Stimulated activated naive CD8-positive, alpha-beta T cell treated with anti-CD3 and anti-CD28 coated beads, Interleukin-15, Interleukin-2, amounts not matched to agents 100 ng/mL and 50 ng/mL, for 24 hours (primary cell): ENCODE results near the gene ASF1B.
A peak's percentile ranks its signal among the peaks of the same experiment; 100 is the strongest.

Source experiments
- H3K27ac Mint-ChIP-seq: one replicate; pipeline ENCODE4 v1.8.0; 2021; ENCODE audit warnings: mild to moderate bottlenecking, mixed read lengths
- H3K27me3 Mint-ChIP-seq: one replicate; pipeline ENCODE4 v1.8.0; 2021; ENCODE audit warnings: mixed read lengths
- H3K36me3 Mint-ChIP-seq: one replicate; pipeline ENCODE4 v1.8.0; 2021; ENCODE audit warnings: low read depth, mixed read lengths
- H3K4me1 Mint-ChIP-seq: one replicate; pipeline ENCODE4 v1.8.0; 2021; ENCODE audit warnings: low read depth, mixed read lengths
- H3K4me3 Mint-ChIP-seq: one replicate; pipeline ENCODE4 v1.8.0; 2021; ENCODE audit warnings: mild to moderate bottlenecking, mixed read lengths
- H3K9me3 Mint-ChIP-seq: one replicate; pipeline ENCODE4 v1.8.0; 2021; ENCODE audit warnings: mixed read lengths

The ASF1B gene

GRCh38 chr19:14127929-14128509, 8.4 kb downstream of the ASF1B start:
- Mint-ChIP-seq H3K36me3 (peaks cover 38% of the 10 kb centered on the region), H3K4me1 (no peaks in the 10 kb centered on the region), H3K27me3 (no peaks in the 10 kb centered on the region), H3K4me3 (no peak overlapping the region), H3K27ac (no peak overlapping the region), H3K9me3 (no peaks in the 10 kb centered on the region)

GRCh38 chr19:14127176-14127575, 9.2 kb downstream of the ASF1B start:
- no peak overlapping the region for H3K27ac Mint-ChIP-seq
- peaks cover 45% of the 10 kb centered on the region for H3K36me3 Mint-ChIP-seq
- H3K4me3 Mint-ChIP-seq, result no peak overlapping the region
- H3K4me1 Mint-ChIP-seq, result no peaks in the 10 kb centered on the region
- H3K9me3 Mint-ChIP-seq, result no peaks in the 10 kb centered on the region
- no peaks in the 10 kb centered on the region for H3K27me3 Mint-ChIP-seq

- Mint-ChIP-seq H3K4me1 (peaks cover 10% of the 10 kb centered on the region), H3K27me3 (no peaks in the 10 kb centered on the region), H3K9me3 (no peaks in the 10 kb centered on the region), H3K27ac (no peak overlapping the region), H3K36me3 (peaks cover 40% of the 10 kb centered on the region), H3K4me3 (no peak overlapping the region)
These were observed 13.5 kb downstream of the ASF1B start for GRCh38 chr19:14122924-14123323.

GRCh38 chr19:14120497-14120780, 15.9 kb downstream of the ASF1B start:
- Mint-ChIP-seq H3K9me3 (no peaks in the 10 kb centered on the region), H3K4me3 (no peak overlapping the region), H3K27ac (no peak overlapping the region), H3K27me3 (no peaks in the 10 kb centered on the region), H3K4me1 (peaks cover 26% of the 10 kb centered on the region), H3K36me3 (peaks cover 28% of the 10 kb centered on the region)

- peaks cover 24% of the 10 kb centered on the region for H3K36me3 Mint-ChIP-seq
- H3K27me3 Mint-ChIP-seq, result no peaks in the 10 kb centered on the region
- H3K27ac Mint-ChIP-seq, result no peak overlapping the region
- no peaks in the 10 kb centered on the region for H3K9me3 Mint-ChIP-seq
- peaks cover 32% of the 10 kb centered on the region for H3K4me1 Mint-ChIP-seq
- no peak overlapping the region for H3K4me3 Mint-ChIP-seq
These were observed 16.5 kb downstream of the ASF1B start for GRCh38 chr19:14119644-14120496.

- Mint-ChIP-seq H3K4me3 (peak overlapping the region; percentile 87), H3K9me3 (no peaks in the 10 kb centered on the region), H3K4me1 (peaks cover 38% of the 10 kb centered on the region)
These were observed 17.2 kb downstream of the ASF1B start for GRCh38 chr19:14119146-14119545.

GRCh38 chr19:14118165-14119051, 18.0 kb downstream of the ASF1B start:
- H3K9me3 Mint-ChIP-seq, result no peaks in the 10 kb centered on the region
- peak overlapping the region; percentile 87 for H3K4me3 Mint-ChIP-seq
- H3K27me3 Mint-ChIP-seq, result no peaks in the 10 kb centered on the region
- peaks cover 15% of the 10 kb centered on the region for H3K36me3 Mint-ChIP-seq
- peaks cover 38% of the 10 kb centered on the region for H3K4me1 Mint-ChIP-seq
- H3K27ac Mint-ChIP-seq, result peak overlapping the region; percentile 63

More at GRCh38 chr19:14119146-14119545, 17.2 kb downstream of the ASF1B start:
- Mint-ChIP-seq H3K27ac (peak overlapping the region; percentile 63), H3K36me3 (peaks cover 18% of the 10 kb centered on the region), H3K27me3 (no peaks in the 10 kb centered on the region)

- peaks cover 42% of the 10 kb centered on the region for H3K4me1 Mint-ChIP-seq
- H3K36me3 Mint-ChIP-seq, result peaks cover 10% of the 10 kb centered on the region
- peak within 1 kb of the TSS; percentile 87 for H3K4me3 Mint-ChIP-seq
- H3K9me3 Mint-ChIP-seq, result no peaks in the 10 kb centered on the region
- H3K27ac Mint-ChIP-seq, result peak within 1 kb of the TSS; percentile 68
- H3K27me3 Mint-ChIP-seq, result no peaks in the 10 kb centered on the region
These were observed 18.7 kb downstream of the ASF1B start, which contains the start of gene PRKACA for GRCh38 chr19:14117668-14118164. PRKACA (minus strand) TSS chr19:14117762; CDS start chr19:14117547, 215 bp downstream.

GRCh38 chr19:14116918-14117578, 19.3 kb downstream of the ASF1B start:
- H3K27me3 Mint-ChIP-seq, result no peaks in the 10 kb centered on the region
- H3K27ac Mint-ChIP-seq, result peak overlapping the region; percentile 63
- peaks cover 45% of the 10 kb centered on the region for H3K4me1 Mint-ChIP-seq
- peaks cover 6% of the 10 kb centered on the region for H3K36me3 Mint-ChIP-seq
- peak overlapping the region; percentile 86 for H3K4me3 Mint-ChIP-seq
- H3K9me3 Mint-ChIP-seq, result no peaks in the 10 kb centered on the region

GRCh38 chr19:14116525-14116917, 19.9 kb downstream of the ASF1B start:
- Mint-ChIP-seq H3K27ac (peak overlapping the region; percentile 63), H3K36me3 (peaks cover 6% of the 10 kb centered on the region), H3K27me3 (no peaks in the 10 kb centered on the region), H3K9me3 (no peaks in the 10 kb centered on the region), H3K4me1 (peaks cover 48% of the 10 kb centered on the region), H3K4me3 (peak overlapping the region; percentile 86)

- Mint-ChIP-seq H3K27ac (no peak overlapping the region), H3K27me3 (no peaks in the 10 kb centered on the region), H3K4me1 (peaks cover 48% of the 10 kb centered on the region), H3K4me3 (peak overlapping the region; percentile 39), H3K36me3 (peaks cover 6% of the 10 kb centered on the region), H3K9me3 (no peaks in the 10 kb centered on the region)
These were observed 20.6 kb downstream of the ASF1B start for GRCh38 chr19:14115756-14116155.

- Mint-ChIP-seq H3K4me3 (no peak overlapping the region), H3K27ac (no peak overlapping the region), H3K9me3 (no peaks in the 10 kb centered on the region), H3K4me1 (peaks cover 48% of the 10 kb centered on the region), H3K36me3 (peaks cover 6% of the 10 kb centered on the region), H3K27me3 (no peaks in the 10 kb centered on the region)
These were observed 21.5 kb downstream of the ASF1B start for GRCh38 chr19:14114854-14115253.

GRCh38 chr19:14114439-14114838, 21.9 kb downstream of the ASF1B start:
- Mint-ChIP-seq H3K27me3 (no peaks in the 10 kb centered on the region), H3K36me3 (peaks cover 6% of the 10 kb centered on the region), H3K4me3 (no peak overlapping the region), H3K4me1 (peaks cover 48% of the 10 kb centered on the region), H3K9me3 (no peaks in the 10 kb centered on the region), H3K27ac (no peak overlapping the region)

GRCh38 chr19:14113762-14114414, 22.5 kb downstream of the ASF1B start:
- H3K4me1 Mint-ChIP-seq, result peaks cover 43% of the 10 kb centered on the region
- peaks cover 2% of the 10 kb centered on the region for H3K36me3 Mint-ChIP-seq

More at GRCh38 chr19:14113762-14114414, 22.5 kb downstream of the ASF1B start:
- no peak overlapping the region for H3K4me3 Mint-ChIP-seq
- H3K27me3 Mint-ChIP-seq, result no peaks in the 10 kb centered on the region
- no peak overlapping the region for H3K27ac Mint-ChIP-seq
- H3K9me3 Mint-ChIP-seq, result no peaks in the 10 kb centered on the region
